EH (cell line): ENCODE results near the gene PHACTR1.
"Not testable (repeated sequence)": the region's sequence is repeated elsewhere in the genome, so short reads cannot be mapped to it uniquely, and the experiment has no call there.

ENCODE experiments used
- DNase-seq: peaks from one replicate; pipeline ENCODE4 v3.0.0-alpha.2; 2015; ENCODE audit warnings: low read depth

PHACTR1 gene

DNA sequence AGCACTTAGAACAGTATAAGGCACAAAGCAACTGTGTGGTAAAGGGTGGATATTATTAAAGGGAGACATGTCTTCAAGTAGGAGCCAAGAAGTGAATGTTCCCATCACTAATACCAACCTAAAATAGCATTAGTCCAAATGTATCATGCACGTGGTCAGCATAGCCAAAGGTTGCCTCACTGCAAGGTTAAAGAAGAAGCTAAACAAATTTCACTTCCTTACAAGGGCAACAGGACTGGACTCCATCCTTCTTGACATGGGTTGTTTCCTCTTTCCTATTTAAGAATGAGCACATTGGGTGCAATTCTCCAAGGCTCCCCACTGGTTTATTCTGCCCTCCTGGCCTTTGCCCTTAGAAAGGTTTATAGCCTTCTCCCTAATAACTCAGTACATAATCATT lies 186.7 kb downstream of the PHACTR1 start:
- DNase-seq = peak; percentile 11

DNA sequence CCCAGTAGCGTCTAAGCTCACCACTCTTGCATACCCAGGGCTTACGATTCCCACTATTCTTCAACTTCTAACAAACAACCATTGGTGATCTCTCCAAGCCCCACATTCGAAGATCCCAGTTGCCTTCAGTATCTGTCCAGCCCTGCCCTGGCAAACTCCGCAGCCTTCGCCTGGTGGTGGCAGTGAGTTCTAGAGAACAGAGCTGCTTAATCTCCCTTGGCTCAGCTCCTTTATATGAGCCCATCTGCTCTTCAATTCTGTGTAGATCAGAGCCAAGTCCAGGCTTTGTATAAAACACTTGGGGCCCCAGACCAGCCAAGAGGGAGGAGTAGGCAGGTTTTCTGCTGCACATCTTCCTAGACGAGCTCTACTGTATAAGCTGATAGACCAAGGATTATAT lies 193.3 kb downstream of the PHACTR1 start:
- no peak for DNase-seq

DNA sequence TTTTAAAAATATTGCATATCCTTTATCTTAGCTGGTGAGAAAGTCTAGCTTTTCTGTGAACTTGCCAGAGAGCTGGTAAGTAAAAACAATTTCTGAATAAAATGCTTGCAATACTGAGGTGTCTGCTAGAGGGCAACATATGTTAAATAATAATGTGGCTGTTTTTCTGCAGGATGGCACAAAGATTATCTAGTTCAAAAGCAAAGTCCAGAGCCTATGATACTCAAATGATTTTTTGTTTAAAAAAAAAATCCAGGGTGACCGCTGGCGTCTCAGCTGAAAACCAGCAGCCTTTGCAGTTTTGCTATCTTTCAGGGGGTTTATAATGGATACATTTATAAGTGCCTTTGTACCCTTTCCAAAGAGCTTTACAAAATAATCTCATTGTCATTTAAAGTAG lies 194.9 kb downstream of the PHACTR1 start:
- DNase-seq = peak; percentile 44

DNA sequence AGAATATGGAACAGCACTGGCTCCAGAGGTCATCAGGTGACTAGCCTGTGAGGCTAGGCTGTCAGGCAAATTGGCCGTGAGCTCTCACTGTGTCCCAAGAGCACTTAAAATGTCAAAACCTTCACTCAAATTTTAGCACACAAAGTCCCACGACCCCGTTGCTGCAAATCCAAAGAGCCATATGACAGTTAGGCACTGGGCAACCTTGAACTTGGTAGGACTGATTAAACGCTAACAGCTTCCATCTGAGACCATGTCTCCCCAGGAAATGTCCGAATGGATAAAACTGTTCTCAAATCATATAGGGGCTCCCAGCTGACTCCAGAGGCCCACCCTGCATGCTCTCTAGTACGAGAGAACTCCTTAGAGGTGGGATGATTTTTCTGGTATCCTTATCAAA lies 196.6 kb downstream of the PHACTR1 start:
- no peak for DNase-seq

DNA sequence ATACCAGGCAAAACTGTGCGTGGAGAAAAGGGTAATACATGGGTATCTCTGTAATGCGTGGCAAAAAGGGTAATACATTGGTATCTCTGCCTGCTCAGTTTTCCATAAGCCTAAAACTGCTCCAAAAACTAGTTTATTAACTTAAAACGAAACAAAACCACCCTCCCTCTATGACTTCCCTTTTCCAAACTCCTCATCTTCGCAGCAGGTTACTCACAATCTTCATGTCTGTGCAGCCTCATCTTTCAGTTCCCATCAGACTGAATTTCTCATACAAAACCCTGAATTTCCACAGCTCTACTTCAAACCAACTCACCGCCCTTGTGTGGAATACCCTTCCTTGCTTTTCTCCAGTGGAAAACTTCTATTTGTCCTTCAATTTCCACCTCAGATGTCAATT lies 199.4 kb downstream of the PHACTR1 start:
- no peak for DNase-seq

DNA sequence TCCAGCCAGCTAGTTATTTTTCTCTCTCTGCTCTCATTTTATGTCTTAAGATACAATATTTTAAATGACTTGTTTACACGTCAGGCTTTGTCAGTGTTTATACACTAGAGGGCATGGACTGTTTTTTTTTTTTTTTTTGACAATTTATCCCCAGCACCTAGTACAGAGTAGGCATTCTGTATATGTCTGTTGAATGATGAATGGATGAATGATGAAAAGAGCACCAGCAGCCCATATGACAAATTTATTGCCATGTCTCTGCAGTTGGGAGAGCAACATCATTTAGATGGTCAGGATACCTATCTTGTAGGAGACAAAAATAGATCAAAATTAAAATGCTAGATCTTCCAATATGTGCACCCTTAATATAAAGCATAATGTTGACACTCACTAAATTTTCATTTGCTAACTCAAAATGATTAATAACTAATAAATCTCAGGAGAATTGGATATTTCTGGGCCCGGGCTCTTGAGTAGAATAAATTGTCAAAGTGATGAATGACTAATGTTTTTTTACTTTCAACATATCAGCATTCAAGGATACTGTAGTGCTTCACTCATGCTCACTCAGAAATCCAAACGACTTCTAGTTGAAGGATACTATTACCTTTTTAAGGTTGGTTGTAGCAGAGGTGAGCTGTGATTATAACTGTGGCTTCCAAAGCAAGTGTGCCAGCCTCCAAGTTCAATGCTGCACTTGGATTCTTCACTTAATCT lies 200.0 kb downstream of the PHACTR1 start:
- no peak for DNase-seq

DNA sequence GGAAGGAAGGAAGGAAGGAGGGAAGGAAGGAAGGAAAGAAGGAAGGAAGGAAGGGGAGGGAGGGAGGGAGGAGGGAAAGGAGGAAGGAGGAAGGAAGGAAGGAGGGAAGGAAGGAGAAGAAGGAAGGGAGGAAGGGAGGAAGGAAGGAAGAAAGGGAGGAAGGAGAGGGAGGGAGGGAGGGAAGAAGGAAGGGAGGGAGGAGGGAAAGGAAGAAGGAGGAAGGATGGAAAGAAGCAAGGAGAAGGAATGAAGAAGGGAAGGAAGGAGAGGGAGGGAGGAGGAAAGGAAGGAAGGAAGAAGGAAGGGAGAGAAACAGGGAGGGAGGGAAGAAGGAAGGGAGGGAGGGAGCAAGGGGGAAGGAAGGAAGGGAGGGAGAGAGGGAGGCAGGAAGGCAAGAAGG lies 204.9 kb downstream of the PHACTR1 start:
- DNase-seq = no peak

DNA sequence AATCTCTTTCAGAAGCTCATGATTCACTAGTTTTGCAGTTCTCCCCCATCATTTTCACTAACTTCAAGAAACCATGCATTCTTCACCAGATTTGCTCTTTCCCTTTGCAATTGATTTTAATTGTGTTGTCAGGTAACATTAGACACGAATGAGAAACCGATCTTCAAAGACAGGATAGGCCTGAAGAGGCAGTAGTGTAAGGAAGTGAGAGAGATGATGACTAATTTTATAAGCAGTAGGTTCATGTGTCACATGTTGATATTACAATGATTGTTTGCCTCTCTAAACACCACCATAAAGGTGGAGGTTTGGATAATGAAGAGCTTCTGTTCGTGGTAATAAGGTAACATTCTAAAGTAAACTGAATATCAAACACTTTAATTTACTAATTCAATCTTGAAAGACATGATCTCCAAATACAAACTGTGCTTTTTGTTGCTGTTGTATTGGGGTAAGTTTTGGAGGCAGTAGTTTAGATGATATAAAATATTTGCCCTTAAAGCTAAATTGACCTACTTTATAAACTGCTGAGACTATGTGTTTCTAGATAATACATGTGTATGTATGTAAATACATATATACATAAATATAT lies 207.2 kb downstream of the PHACTR1 start:
- DNase-seq = no peak

DNA sequence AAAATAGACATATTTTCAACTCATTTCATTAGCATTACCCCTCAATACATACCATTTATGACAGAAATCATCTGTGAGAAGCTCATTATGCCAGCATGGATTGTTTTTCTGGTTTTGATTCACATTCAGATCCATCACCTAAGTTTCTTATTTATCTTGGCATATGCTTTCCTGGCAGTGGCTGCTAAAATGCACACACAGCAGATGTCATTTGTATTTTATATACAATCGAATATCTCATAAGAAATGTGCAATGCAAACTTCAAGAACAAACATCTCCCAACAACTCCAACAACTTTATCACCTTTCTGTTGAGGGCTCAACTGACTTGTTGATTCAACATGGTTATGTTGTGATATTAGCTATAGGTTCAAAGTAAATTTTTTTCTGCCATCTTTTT lies 208.3 kb downstream of the PHACTR1 start:
- no peak for DNase-seq

DNA sequence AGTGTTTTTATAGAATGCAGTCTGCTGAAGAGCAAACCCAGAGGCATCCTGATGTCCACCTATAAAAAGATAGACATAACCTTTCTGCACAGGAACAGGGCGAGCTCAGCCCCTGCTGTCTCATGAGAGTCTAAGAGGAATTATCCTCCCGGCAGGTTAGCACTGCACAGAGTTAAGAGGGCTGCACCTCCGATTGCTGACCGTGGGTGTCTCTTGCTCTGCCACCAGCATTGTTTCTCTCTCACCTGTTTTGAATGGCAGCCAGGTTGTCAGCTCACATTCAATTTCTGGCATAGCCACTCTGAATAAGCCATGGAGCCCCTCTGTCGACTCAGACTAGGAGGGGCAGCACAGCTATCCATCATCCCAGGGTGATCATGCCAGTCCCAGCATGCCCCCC lies 211.2 kb downstream of the PHACTR1 start:
- DNase-seq = no peak

DNA sequence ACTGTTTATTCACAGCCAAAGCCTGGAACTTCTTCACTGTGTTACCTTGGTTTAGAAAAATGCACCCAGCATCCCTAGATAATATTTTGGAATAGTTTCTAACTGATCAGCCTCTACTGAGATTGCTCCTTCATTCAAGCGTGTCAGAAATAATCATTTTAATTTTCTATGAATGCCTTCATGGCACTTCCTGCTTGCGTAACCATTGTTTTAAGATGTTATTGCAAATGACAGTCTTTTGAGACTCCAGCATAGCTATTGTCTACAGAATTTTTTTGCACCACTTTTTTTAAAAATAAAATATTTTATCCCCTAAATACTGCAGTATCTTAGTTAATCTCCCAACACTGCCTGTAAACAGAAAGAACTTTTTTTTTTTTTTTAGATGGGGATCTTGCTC lies 213.1 kb downstream of the PHACTR1 start:
- DNase-seq = no peak

DNA sequence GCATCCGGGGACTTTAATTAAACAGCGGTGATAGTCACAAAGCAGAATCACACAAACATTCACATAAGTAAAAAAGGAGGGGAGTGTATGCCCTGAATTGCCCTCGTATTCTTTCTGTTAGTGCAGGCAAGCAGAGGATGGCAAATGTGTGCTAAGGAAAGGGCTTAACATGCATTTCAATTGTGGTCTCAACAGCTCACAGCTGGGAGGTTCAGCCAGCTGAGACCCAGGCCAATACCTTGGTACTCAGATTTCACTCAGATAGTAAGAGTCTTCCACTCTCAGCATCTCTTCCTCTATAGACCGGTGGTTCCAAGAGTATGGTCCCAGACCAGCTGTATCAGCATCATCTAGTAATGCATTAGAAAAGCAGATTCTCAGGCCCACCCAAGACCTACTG lies 215.1 kb downstream of the PHACTR1 start:
- DNase-seq = no peak

DNA sequence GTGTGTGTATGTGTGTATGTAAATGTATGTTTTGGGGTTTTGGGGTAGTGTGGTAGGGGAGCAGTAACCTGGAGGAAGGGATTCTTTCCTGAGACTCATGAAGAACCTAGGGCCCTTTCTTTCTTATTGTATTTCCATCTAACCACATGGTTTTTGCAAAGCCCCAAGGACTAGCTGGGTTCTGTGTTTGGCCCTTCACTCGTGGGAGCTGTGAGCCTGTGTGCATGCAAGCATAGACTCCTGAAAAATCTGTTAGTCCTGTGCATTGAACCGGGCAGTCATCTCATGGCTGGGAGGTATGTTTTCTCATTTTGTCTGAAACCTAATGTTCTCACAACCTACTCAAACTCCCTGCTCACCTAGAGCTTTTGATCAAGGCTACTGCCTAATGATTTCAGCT lies 219.1 kb downstream of the PHACTR1 start:
- no peak for DNase-seq

DNA sequence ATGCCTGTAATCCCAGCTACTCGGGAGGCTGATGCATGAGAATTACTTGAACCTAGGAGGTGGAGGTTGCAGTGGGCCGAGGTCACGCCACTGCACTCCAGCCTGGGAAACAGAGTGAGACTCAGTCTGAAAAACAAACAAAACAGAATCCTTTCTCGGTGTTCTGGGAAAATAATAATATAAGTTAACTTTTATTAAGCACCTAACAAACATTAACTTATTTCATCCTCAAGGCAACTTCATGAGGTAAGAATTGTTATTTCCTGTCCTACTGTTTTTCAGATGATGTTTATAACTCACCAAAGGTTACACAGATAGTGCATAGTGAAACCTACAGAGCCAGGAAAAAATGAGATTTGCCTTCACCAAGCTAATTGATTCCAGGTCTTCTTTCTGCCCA lies 221.4 kb downstream of the PHACTR1 start:
- DNase-seq = no peak

DNA sequence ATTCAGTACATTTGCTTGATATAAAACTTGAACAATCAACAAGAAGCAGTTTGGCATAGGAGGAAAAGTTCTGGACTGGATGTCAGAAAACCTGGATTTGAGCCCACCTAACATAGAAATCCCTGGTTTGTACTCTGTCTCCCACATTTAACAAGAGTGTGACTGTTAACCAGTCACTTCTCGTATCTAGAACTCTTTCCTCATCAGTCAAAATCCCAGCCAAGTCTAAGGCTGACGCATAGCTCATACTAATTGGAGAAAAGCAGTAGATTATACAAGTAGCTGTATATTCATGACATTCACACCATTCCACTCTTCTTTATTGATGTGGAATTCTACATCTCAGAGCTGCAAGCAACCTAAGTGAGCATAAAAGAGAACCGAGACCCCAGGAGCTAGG lies 222.7 kb downstream of the PHACTR1 start:
- DNase-seq = no peak

DNA sequence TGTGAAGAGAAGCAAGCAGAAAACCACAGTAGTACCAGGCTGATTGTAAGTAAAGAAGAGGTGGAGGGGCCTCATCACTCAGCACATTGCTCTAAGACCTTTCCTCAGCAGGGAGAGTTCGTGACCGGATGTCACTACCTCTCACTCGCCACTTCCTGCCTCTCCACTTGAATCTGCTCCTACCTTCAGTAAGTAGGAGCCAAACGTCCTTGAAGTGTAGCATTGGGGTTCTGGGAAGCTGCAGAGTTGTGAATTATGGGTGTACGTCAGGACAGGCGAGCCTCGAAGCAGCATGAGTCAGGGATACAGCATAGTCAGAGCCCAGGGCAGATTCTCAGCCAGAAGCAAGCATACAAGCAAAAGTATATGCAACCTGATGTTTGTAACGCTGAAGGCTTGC lies 224.9 kb downstream of the PHACTR1 start:
- no peak for DNase-seq

DNA sequence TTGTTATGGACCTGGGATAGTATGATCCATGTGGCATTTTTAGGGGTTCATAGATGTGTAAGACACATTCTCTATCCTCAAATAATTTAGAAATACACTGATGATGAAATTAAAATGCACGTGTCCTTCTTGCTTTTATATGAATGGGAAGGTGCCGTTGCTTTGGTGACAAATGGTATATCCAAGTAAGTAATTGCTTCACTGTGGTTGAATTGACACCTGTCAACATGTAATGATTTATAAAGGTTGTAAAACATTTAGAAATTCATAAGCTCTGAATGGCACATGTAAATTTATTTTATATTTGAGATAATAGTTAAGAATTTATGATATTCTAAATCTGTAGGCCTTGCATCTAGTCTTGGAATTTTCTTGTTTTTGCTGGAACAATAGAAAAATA lies 227.0 kb downstream of the PHACTR1 start:
- no peak for DNase-seq

DNA sequence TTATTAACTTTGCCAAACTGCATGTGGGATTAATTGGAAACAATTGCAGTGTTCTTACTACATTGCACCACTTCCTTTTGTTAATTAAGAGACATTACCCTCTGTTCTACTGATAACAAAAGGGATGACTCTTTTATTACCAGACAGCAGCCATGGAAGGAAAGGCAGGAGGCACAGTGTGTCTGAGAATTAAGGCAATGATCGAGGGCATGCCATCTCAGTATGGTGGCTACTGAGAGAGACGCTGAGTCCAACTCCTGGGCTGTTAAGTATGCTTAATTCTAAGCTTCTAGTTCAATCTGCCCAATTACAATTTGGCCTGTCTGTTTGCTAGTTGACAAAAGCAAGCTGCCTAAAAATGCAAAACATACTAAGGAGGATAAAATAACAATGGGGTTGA lies 227.4 kb downstream of the PHACTR1 start:
- no peak for DNase-seq

DNA sequence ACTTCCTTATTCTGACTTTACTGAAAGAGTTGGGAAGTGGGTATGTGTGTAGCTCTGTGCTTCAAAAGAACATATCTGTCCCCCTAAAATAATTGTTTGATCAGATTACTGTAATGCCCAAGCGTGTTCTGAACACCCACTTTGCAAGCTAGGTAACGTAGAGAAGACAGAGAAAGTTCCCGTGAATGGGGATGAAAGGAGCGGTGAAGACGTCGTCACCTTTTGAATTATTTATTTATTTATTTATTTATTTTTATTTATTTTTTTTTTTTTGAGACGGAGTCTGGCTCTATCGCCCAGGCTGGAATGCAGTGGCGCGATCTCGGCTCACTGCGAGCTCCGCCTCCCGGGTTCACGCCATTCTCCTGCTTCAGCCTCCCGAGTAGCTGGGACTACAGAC lies 228.0 kb downstream of the PHACTR1 start:
- not testable (repeated sequence) for DNase-seq

DNA sequence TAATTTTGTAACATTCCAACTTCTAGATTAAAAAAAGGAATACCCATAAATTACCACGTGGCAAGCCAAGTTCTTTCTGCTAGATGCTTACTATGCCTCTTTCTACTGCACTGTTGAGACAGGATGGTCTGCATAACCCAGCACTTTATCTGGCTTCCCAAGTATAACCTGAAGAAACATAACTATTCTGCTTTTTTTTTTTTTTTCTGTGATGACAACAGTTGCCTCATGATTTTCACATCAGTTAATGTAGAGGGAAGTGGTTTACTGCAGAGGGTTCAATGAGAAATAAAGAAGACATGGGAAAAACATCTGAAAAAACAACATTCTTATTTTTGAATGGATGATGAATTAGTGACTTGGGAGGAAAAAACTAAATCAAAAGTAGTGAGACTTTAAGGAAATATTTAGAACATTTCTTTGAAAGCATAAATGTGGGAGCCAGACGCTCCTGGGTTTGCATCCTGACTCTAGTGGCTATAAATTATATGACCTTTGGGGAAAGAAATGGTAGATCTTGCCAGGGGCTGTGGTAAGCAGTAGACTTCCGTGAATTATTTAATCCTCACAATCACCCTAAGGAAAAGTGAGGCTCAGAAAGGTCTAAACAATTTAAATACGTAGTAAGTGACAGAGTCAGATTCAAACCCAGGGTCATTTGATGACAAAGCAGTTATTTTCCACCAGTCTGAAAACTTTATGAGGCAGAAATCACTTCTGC lies 230.7 kb downstream of the PHACTR1 start:
- peak; percentile 35 for DNase-seq

DNA sequence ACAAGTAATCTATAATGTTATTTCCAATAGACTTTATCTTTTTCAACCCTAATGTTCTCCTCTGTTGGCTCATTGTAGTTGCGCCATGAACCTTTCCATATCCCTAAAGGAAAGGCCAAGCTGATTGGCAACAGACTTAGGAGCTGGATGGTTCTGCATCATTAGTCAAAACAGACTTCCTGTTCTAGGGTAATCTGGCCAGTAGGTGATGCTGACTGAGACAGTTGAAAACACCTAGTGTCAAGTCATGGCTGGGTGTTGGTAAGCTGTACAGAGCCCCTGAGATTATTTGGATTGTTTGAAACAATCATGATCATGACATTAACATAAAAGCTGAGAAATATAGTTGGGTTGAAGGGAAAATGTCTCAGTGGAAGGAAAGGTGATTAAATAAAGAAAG lies 231.4 kb downstream of the PHACTR1 start:
- no peak for DNase-seq

DNA sequence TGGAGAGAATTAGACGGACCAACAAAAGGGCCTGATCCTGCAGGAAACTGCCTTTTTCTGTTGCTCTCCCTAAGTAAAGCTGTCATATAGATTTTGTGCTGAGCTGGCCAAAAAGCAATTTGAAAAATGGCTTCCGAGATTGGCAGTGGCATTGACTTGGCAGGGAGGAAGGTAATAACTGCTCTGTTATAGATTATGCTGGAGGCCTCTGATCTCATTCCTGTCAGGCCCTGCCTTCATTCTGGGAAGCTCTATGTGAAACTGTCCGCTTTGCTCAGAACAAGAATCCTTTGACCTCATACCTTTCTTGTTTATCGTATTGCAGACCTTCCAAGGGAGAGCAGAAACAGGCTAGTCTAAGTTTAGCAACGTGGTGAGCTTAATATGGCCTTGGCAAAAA lies 234.4 kb downstream of the PHACTR1 start:
- no peak for DNase-seq

DNA sequence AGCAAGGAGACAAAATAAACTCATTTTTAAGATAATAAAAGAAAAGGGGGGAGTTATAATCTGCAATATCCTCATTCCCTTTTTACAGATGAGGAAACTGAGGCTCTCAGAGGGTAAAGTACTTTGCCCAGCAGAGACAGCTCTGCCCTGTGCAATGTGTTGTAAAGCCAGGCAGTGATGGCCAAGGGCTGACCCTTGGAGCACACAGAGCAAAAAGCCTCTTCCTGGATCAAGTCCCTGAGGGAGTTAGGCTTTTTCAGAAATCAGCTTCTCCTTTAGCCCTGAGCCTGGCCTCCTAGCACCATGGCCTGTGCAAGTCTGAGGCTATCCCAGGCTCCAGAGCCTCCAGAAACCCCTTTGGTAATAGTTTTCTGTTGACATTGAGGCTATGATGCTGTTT lies 234.8 kb downstream of the PHACTR1 start:
- DNase-seq = no peak

DNA sequence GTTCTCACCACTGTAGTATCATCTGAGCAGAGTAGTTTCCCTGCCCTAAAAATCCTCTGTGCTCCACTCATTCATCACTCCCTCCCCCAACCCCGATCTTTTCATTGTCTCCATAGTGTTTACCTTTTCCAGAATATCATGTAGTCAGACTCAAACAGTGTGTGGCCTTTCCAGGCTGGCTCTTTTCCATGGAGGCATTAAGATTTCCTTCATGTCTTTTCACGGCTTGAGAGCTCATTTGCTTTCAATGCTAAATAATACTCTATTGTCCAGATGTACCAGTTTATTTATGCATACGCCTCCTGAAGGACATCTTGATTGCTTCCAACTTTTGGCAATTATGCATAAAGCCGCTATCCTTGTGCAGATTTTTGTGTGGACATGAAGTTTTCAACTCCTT lies 235.8 kb downstream of the PHACTR1 start:
- no peak for DNase-seq
